DND-41 (cell line): ENCODE measurements around the gene NUDT3.

Source experiments
- EZH2 ChIP-seq: IDR thresholded peaks from 3 replicates; pipeline ENCODE4 v1.6.1; 2012; ENCODE audit warnings: borderline replicate concordance, low read depth, mild to moderate bottlenecking, moderate library complexity, low read length, inconsistent platforms; ENCODE audit not compliant: severe bottlenecking
- TF ChIP-seq, protein P1 (sequence below): IDR thresholded peaks from 2 replicates; pipeline ENCODE4 v1.5.1; 2012; ENCODE audit warnings: borderline replicate concordance, low read length, moderate library complexity, mild to moderate bottlenecking; ENCODE audit not compliant: poor library complexity, severe bottlenecking; ENCODE audit errors: extremely low read depth

DNA sequence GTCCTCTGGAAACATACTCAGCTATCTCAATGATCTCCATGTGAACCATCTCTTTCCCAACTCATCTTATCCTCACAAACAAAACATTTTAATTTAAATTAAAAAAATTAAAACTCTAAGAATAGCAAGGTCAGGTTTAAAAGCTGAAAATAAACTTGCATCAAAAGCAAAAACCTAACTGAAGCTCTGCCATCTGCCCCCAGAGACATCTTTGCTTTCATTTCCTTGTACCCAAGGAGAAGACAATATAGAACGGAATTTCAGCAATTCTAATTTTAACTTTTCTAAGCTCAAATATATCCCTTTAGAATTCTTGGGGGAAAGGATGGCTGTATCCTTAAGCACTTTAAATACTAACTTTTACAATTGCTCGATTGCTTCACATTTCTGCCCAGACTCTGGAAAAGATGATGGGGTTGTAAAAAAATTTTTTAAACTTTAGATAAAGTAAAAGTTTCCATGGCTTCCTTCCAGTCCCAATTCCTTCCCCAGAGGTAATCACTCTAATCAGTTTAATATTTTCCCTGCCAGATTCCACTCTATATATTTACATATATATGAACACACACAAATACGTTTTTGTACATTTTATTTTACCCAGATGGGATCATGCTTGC lies 74.5 kb downstream of the NUDT3 start:
- TF ChIP-seq, protein P1, sequence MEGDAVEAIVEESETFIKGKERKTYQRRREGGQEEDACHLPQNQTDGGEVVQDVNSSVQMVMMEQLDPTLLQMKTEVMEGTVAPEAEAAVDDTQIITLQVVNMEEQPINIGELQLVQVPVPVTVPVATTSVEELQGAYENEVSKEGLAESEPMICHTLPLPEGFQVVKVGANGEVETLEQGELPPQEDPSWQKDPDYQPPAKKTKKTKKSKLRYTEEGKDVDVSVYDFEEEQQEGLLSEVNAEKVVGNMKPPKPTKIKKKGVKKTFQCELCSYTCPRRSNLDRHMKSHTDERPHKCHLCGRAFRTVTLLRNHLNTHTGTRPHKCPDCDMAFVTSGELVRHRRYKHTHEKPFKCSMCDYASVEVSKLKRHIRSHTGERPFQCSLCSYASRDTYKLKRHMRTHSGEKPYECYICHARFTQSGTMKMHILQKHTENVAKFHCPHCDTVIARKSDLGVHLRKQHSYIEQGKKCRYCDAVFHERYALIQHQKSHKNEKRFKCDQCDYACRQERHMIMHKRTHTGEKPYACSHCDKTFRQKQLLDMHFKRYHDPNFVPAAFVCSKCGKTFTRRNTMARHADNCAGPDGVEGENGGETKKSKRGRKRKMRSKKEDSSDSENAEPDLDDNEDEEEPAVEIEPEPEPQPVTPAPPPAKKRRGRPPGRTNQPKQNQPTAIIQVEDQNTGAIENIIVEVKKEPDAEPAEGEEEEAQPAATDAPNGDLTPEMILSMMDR, result no peak
- TF ChIP-seq EZH2, result no peak
